Measurements from ENCODE around the gene STK10. TPM values are rescaled to one million over a fixed set of nuclear protein-coding genes. Genes with fewer than 3 reads are reported as not detected.

Gene STK10
- total and polyA plus RNA-seq, 4 donors = 2.8 to 21.7 (median 7.7) TPM

DNA sequence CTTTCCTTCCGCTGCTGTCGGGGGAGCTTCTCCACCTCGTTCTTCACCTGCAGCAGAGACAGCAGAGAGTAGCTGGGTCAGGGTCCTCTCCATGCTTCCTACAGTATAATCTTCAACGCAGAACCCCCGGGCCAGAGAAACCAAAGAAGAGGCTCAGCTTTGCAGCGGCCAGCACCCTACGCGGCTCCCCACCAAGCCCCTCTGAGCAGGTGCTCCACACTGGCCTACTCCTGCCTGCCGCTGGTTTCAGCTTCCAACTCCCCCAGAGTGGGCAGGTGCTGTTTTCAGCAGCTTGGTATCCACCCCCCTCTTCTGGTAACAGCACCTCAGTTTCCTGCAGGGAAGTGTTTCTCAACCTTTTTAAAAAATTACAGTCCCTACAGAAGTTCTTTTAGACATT is 123.3 kb downstream of the STK10 start:
- DNase-seq (ENCODE audit: low spot score) = no peak
- no peaks in the 10 kb centered on the region for H3K4me1 ChIP-seq (ENCODE audit: control insufficient read depth in 4 of 4, insufficient read depth in 4 of 4, low read length in 3 of 4)
- no peak for TF ChIP-seq FOXA1 (IDR thresholded peaks at IDR 0.05)
- TF ChIP-seq SP1 (IDR thresholded peaks at IDR 0.05) = no peak
- TF ChIP-seq HNF4G (IDR thresholded peaks at IDR 0.05) = no peak
- no peak for TF ChIP-seq NR2F2 (IDR thresholded peaks at IDR 0.05)
- TF ChIP-seq, protein P1, sequence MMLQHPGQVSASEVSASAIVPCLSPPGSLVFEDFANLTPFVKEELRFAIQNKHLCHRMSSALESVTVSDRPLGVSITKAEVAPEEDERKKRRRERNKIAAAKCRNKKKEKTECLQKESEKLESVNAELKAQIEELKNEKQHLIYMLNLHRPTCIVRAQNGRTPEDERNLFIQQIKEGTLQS (IDR thresholded peaks at IDR 0.05) = no peak
- no peak for TF ChIP-seq RXRA (IDR thresholded peaks at IDR 0.05)
- TF ChIP-seq EGR1 (IDR thresholded peaks at IDR 0.05; ENCODE audit: low read depth in 2 of 2) = no peak
- no peaks in the 10 kb centered on the region for H3K27me3 ChIP-seq (ENCODE audit: control insufficient read depth in 4 of 4, insufficient read depth in 4 of 4, low read length in 3 of 4)
- no peak overlapping the region for H3K27ac ChIP-seq (ENCODE audit: low read depth in 1 of 2, low read length in 2 of 2)
- no peak overlapping the region for H3K9ac ChIP-seq (ENCODE audit: low read depth in 1 of 2, low read length in 2 of 2)
- no peaks in the 10 kb centered on the region for H3K9me3 ChIP-seq (ENCODE audit: control insufficient read depth in 4 of 4, low read length in 3 of 4)
- peaks cover 0 to 9% (median 6%) of the 10 kb centered on the region in 4 donors for H3K36me3 ChIP-seq (ENCODE audit: control insufficient read depth in 4 of 4, insufficient read depth in 3 of 4, low read depth in 1 of 4, low read length in 3 of 4)
- no peak overlapping the region for H3K4me3 ChIP-seq (ENCODE audit: low read depth in 1 of 3, low read length in 3 of 3)
- 95% methylated on average over 9 of the region's 9 CpGs for WGBS

DNA sequence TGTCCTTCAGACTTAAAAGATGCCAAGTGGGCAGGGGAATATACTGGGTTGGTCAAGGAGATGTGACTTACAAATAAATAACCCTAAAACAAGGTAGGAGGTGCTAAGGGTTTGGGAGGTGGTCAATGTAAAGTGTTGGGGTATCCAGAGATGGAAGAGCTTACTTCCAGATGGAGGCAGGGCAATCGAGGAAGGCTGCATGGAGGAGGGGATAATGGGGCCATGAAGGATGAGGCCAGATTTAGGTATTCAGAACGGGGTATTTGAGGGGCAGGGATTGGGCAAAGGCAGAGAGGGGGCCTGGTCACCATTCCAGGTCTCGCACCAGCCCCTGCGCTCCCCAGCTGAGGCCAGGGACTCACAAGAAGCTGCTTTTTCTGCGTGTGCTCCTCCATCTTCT is 123.7 kb downstream of the STK10 start:
- DNase-seq (ENCODE audit: low spot score) = no peak
- no peak for TF ChIP-seq YY1 (IDR thresholded peaks at IDR 0.05)
- no peak for TF ChIP-seq NR2F2 (IDR thresholded peaks at IDR 0.05)
- no peak for TF ChIP-seq SP1 (IDR thresholded peaks at IDR 0.05)
- TF ChIP-seq HNF4G (IDR thresholded peaks at IDR 0.05) = no peak
- no peak for TF ChIP-seq FOXA1 (IDR thresholded peaks at IDR 0.05)
- TF ChIP-seq, protein P1 (IDR thresholded peaks at IDR 0.05) = no peak
- TF ChIP-seq, protein P2, sequence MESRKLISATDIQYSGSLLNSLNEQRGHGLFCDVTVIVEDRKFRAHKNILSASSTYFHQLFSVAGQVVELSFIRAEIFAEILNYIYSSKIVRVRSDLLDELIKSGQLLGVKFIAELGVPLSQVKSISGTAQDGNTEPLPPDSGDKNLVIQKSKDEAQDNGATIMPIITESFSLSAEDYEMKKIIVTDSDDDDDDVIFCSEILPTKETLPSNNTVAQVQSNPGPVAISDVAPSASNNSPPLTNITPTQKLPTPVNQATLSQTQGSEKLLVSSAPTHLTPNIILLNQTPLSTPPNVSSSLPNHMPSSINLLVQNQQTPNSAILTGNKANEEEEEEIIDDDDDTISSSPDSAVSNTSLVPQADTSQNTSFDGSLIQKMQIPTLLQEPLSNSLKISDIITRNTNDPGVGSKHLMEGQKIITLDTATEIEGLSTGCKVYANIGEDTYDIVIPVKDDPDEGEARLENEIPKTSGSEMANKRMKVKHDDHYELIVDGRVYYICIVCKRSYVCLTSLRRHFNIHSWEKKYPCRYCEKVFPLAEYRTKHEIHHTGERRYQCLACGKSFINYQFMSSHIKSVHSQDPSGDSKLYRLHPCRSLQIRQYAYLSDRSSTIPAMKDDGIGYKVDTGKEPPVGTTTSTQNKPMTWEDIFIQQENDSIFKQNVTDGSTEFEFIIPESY (IDR thresholded peaks at IDR 0.05) = no peak
- TF ChIP-seq, protein P3, sequence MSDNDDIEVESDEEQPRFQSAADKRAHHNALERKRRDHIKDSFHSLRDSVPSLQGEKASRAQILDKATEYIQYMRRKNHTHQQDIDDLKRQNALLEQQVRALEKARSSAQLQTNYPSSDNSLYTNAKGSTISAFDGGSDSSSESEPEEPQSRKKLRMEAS (IDR thresholded peaks at IDR 0.05) = no peak
- no peak for TF ChIP-seq RXRA (IDR thresholded peaks at IDR 0.05)
- TF ChIP-seq, protein P4, sequence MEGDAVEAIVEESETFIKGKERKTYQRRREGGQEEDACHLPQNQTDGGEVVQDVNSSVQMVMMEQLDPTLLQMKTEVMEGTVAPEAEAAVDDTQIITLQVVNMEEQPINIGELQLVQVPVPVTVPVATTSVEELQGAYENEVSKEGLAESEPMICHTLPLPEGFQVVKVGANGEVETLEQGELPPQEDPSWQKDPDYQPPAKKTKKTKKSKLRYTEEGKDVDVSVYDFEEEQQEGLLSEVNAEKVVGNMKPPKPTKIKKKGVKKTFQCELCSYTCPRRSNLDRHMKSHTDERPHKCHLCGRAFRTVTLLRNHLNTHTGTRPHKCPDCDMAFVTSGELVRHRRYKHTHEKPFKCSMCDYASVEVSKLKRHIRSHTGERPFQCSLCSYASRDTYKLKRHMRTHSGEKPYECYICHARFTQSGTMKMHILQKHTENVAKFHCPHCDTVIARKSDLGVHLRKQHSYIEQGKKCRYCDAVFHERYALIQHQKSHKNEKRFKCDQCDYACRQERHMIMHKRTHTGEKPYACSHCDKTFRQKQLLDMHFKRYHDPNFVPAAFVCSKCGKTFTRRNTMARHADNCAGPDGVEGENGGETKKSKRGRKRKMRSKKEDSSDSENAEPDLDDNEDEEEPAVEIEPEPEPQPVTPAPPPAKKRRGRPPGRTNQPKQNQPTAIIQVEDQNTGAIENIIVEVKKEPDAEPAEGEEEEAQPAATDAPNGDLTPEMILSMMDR (IDR thresholded peaks at IDR 0.05; ENCODE audit: low read depth, low read length, missing input control) = no peak
- TF ChIP-seq JUND (IDR thresholded peaks at IDR 0.05) = no peak
- TF ChIP-seq RAD21 (IDR thresholded peaks at IDR 0.05) = no peak
- 94% methylated on average over 5 of the region's 5 CpGs for WGBS
- H3K4me3 ChIP-seq (ENCODE audit: low read depth in 1 of 3, low read length in 3 of 3) = no peak overlapping the region
- no peaks in the 10 kb centered on the region for H3K27me3 ChIP-seq (ENCODE audit: control insufficient read depth in 4 of 4, insufficient read depth in 4 of 4, low read length in 3 of 4)
- no peak overlapping the region for H3K27ac ChIP-seq (ENCODE audit: low read depth in 1 of 2, low read length in 2 of 2)
- no peaks in the 10 kb centered on the region for H3K9me3 ChIP-seq (ENCODE audit: control insufficient read depth in 4 of 4, low read length in 3 of 4)
- peaks cover 0 to 9% (median 6%) of the 10 kb centered on the region in 4 donors for H3K36me3 ChIP-seq (ENCODE audit: control insufficient read depth in 4 of 4, insufficient read depth in 3 of 4, low read depth in 1 of 4, low read length in 3 of 4)
- no peaks in the 10 kb centered on the region for H3K4me1 ChIP-seq (ENCODE audit: control insufficient read depth in 4 of 4, insufficient read depth in 4 of 4, low read length in 3 of 4)
- no peak overlapping the region for H3K9ac ChIP-seq (ENCODE audit: low read depth in 1 of 2, low read length in 2 of 2)
